Cardiac muscle cell (in vitro differentiated cells and primary cell): ENCODE measurements around the gene UBE3A. TPM values are rescaled to one million over a fixed set of nuclear protein-coding genes. Genes with fewer than 3 reads are reported as not detected.

Experiments used
- DNase-seq, 2 donors: peaks; one replicate each; pipeline versions ENCODE4 v3.0.0 to v3.0.0-alpha.2; 2010 to 2017; ENCODE audit warnings: low read depth in 1 of 2, low spot score in 1 of 2
- H3K27ac ChIP-seq: fragments of 200-600 bp; sonication (generic); 2 replicates; pipeline ENCODE4 v1.5.1; 2016
- H3K27me3 ChIP-seq: fragments of 200-600 bp; sonication (generic); 2 replicates; pipeline ENCODE4 v1.6.0; 2016; ENCODE audit warnings: control low read depth
- H3K36me3 ChIP-seq: fragments of 200-600 bp; sonication (generic); 2 replicates; pipeline ENCODE4 v1.5.1; 2016; ENCODE audit warnings: control low read depth
- H3K4me1 ChIP-seq: fragments of 200-600 bp; sonication (generic); 2 replicates; pipeline ENCODE4 v1.8.1; 2017; ENCODE audit warnings: low read depth, mild to moderate bottlenecking, mixed run types
- H3K4me3 ChIP-seq: fragments of 200-600 bp; sonication (generic); 2 replicates; pipeline ENCODE4 v1.5.1; 2016; ENCODE audit warnings: mild to moderate bottlenecking
- H3K9me3 ChIP-seq: fragments of 200-600 bp; sonication (generic); 2 replicates; pipeline ENCODE4 v1.5.1; 2017; ENCODE audit warnings: low read depth, mild to moderate bottlenecking, control low read depth
- CTCF ChIP-seq: IDR thresholded peaks from 2 replicates; pipeline ENCODE4 v1.5.1; 2012; ENCODE audit warnings: low read depth, mild to moderate bottlenecking, low read length
- polyA plus RNA-seq: library from polyadenylated mRNA; unstranded; fragments of >200 nt; fragmentation: Nextera tagmentation; extraction: Ambion mirVana; gene quantifications from 2 replicates; pipeline ENCODE4 v1.2.1, GENCODE V29; 2016
- total RNA-seq: library from RNA; depleted of rRNA; stranded (reverse); fragments of >200 nt; gene quantifications from 2 replicates; pipeline ENCODE4 v1.2.3, GENCODE V29; 2016

Gene UBE3A
- total and polyA plus RNA-seq, 2 experiments from 2014 or later = 92.2 to 96.2 TPM

- Histone ChIP-seq H3K4me3 (no peak overlapping the region), H3K27ac (no peak overlapping the region), H3K27me3 (no peaks in the 10 kb centered on the region), H3K9me3 (no peaks in the 10 kb centered on the region), H3K4me1 (no peaks in the 10 kb centered on the region), H3K36me3 (no peaks in the 10 kb centered on the region)
- TF ChIP-seq CTCF = no peak
- no peak for DNase-seq
Observed at GRCh38 chr15:25323420-25323819, 115.4 kb downstream of the UBE3A start.

GRCh38 chr15:25287823-25288222, 151.0 kb downstream of the UBE3A start:
- Histone ChIP-seq H3K27ac (no peak overlapping the region), H3K36me3 (no peaks in the 10 kb centered on the region), H3K4me1 (no peaks in the 10 kb centered on the region), H3K27me3 (no peaks in the 10 kb centered on the region), H3K4me3 (no peak overlapping the region), H3K9me3 (no peaks in the 10 kb centered on the region)
- TF ChIP-seq CTCF = no peak
- no peak for DNase-seq
